Inferior parietal cortex (tissue), 1 donor: ENCODE data around the gene FRK.
"Not testable (repeated sequence)": the region's sequence is repeated elsewhere in the genome, so short reads cannot be mapped to it uniquely, and the experiment has no call there.

ENCODE experiments used
- DNase-seq: peaks from one replicate; pipeline ENCODE4 v3.0.0-alpha.2; 2016; ENCODE audit errors: extremely low spot score

The FRK gene

GRCh38 chr6:115945812-115946211 lies 114.9 kb downstream of the FRK start:
- no peak for DNase-seq

- DNase-seq: no peak
Measured at GRCh38 chr6:115945306-115945705, 115.4 kb downstream of the FRK start.

GRCh38 chr6:115944829-115945228 lies 115.9 kb downstream of the FRK start:
- DNase-seq: not testable (repeated sequence)

- DNase-seq: not testable (repeated sequence)
Measured at GRCh38 chr6:115937502-115937901, 123.2 kb downstream of the FRK start.

GRCh38 chr6:115935361-115935760 lies 125.3 kb downstream of the FRK start:
- DNase-seq: no peak

- DNase-seq: no peak
Measured at GRCh38 chr6:115934829-115935228, 125.9 kb downstream of the FRK start.

GRCh38 chr6:115934145-115934544 lies 126.5 kb downstream of the FRK start:
- DNase-seq: no peak

- no peak for DNase-seq
Measured at GRCh38 chr6:115932481-115932880, 128.2 kb downstream of the FRK start.

- DNase-seq: not testable (repeated sequence)
Measured at GRCh38 chr6:115928000-115928399, 132.7 kb downstream of the FRK start.

- DNase-seq: no peak
Measured at GRCh38 chr6:115922971-115923370, 137.7 kb downstream of the FRK start.

- DNase-seq: no peak
Measured at GRCh38 chr6:115914098-115914497, 146.6 kb downstream of the FRK start.

- no peak for DNase-seq
Measured at GRCh38 chr6:115909923-115910546, 150.7 kb downstream of the FRK start.

- no peak for DNase-seq
Measured at GRCh38 chr6:115908906-115909559, 151.7 kb downstream of the FRK start.

GRCh38 chr6:115905471-115905870 lies 155.2 kb downstream of the FRK start:
- DNase-seq: no peak

GRCh38 chr6:115902436-115902835 lies 158.3 kb downstream of the FRK start:
- DNase-seq: no peak

- DNase-seq: peak; percentile 10
Measured at GRCh38 chr6:115901896-115902295, 158.8 kb downstream of the FRK start.

- no peak for DNase-seq
Measured at GRCh38 chr6:115899730-115900282, 160.9 kb downstream of the FRK start.

GRCh38 chr6:115898246-115898645 lies 162.4 kb downstream of the FRK start:
- DNase-seq: no peak

GRCh38 chr6:115896538-115897129 lies 164.1 kb downstream of the FRK start:
- peak; percentile 87 for DNase-seq

- no peak for DNase-seq
Measured at GRCh38 chr6:115894426-115894992, 166.2 kb downstream of the FRK start.

GRCh38 chr6:115891750-115892149 lies 168.9 kb downstream of the FRK start:
- DNase-seq: no peak

- DNase-seq: no peak
Measured at GRCh38 chr6:115891111-115891669, 169.5 kb downstream of the FRK start.
